ENCODE data around the gene TMEM171. TPM values are rescaled to one million over a fixed set of nuclear protein-coding genes. Genes with fewer than 3 reads are reported as not detected.

TMEM171 gene
- total RNA-seq, 1 donor from 2014 or later, result 0.45 TPM

- H3K9me3 ChIP-seq (ENCODE audit: insufficient read depth, low read depth, low read length), result no peaks in the 10 kb centered on the region
- Mint-ChIP-seq H3K36me3 (ENCODE audit: low read depth, unreplicated experiment) (peaks cover 2% of the 10 kb centered on the region), H3K4me1 (ENCODE audit: low read depth, unreplicated experiment) (no peaks in the 10 kb centered on the region), H3K4me3 (ENCODE audit: unreplicated experiment) (no peak overlapping the region), H3K9me3 (ENCODE audit: unreplicated experiment) (peaks cover 10% of the 10 kb centered on the region), H3K27me3 (ENCODE audit: low read depth, unreplicated experiment) (peaks cover 31% of the 10 kb centered on the region), H3K27ac (ENCODE audit: unreplicated experiment) (no peak overlapping the region)
- H3K79me2 ChIP-seq (ENCODE audit: insufficient read depth, low read length), result no peaks in the 10 kb centered on the region
- no peak overlapping the region for H3K27ac ChIP-seq (ENCODE audit: low read depth, low read length)
- H3K4me1 ChIP-seq (ENCODE audit: insufficient read depth, low read length), result no peaks in the 10 kb centered on the region
- H3K4me2 ChIP-seq (ENCODE audit: low read length), result no peak overlapping the region
- no peak overlapping the region for H2AFZ ChIP-seq (ENCODE audit: low read depth, low read length)
- DNase-seq (ENCODE audit: low read depth), result no peak
- H3K36me3 ChIP-seq (ENCODE audit: insufficient read depth, low read length), result no peaks in the 10 kb centered on the region
- TF ChIP-seq CTCF (IDR thresholded peaks at IDR 0.05; ENCODE audit: insufficient read depth, low read depth, low read length), result no peak
- no peak for TF ChIP-seq EZH2 (IDR thresholded peaks at IDR 0.05; ENCODE audit: insufficient read depth, low read length)
- no peak for FAIRE-seq
- no peaks in the 10 kb centered on the region for H3K27me3 ChIP-seq (ENCODE audit: insufficient read depth, low read length)
- no peaks in the 10 kb centered on the region for H4K20me1 ChIP-seq (ENCODE audit: insufficient read depth, low read length)
- H3K4me3 ChIP-seq (ENCODE audit: insufficient read depth, low read depth, low read length), result no peak overlapping the region
- H3K9ac ChIP-seq (ENCODE audit: low read length), result no peak overlapping the region
Observed at GRCh38 chr5:73174100-73174815, 53.9 kb downstream of the TMEM171 start.

GRCh38 chr5:73176250-73176649 is 55.9 kb downstream of the TMEM171 start:
- Histone ChIP-seq H3K27ac (ENCODE audit: low read depth, low read length) (no peak overlapping the region), H3K9ac (ENCODE audit: low read length) (no peak overlapping the region), H2AFZ (ENCODE audit: low read depth, low read length) (no peak overlapping the region), H3K9me3 (ENCODE audit: insufficient read depth, low read depth, low read length) (no peaks in the 10 kb centered on the region), H3K4me3 (ENCODE audit: insufficient read depth, low read depth, low read length) (no peak overlapping the region), H3K79me2 (ENCODE audit: insufficient read depth, low read length) (no peaks in the 10 kb centered on the region), H4K20me1 (ENCODE audit: insufficient read depth, low read length) (no peaks in the 10 kb centered on the region), H3K36me3 (ENCODE audit: insufficient read depth, low read length) (no peaks in the 10 kb centered on the region), H3K4me2 (ENCODE audit: low read length) (no peak overlapping the region), H3K4me1 (ENCODE audit: insufficient read depth, low read length) (peaks cover 6% of the 10 kb centered on the region), H3K27me3 (ENCODE audit: insufficient read depth, low read length) (no peaks in the 10 kb centered on the region)
- Mint-ChIP-seq H3K27me3 (ENCODE audit: low read depth, unreplicated experiment) (peaks cover 31% of the 10 kb centered on the region), H3K4me1 (ENCODE audit: low read depth, unreplicated experiment) (peaks cover 5% of the 10 kb centered on the region), H3K9me3 (ENCODE audit: unreplicated experiment) (peaks cover 5% of the 10 kb centered on the region), H3K4me3 (ENCODE audit: unreplicated experiment) (no peak overlapping the region), H3K27ac (ENCODE audit: unreplicated experiment) (no peak overlapping the region), H3K36me3 (ENCODE audit: low read depth, unreplicated experiment) (peaks cover 2% of the 10 kb centered on the region)
- FAIRE-seq (no peak), DNase-seq (ENCODE audit: low read depth) (no peak)
- no peak for TF ChIP-seq CTCF (IDR thresholded peaks at IDR 0.05; ENCODE audit: insufficient read depth, low read depth, low read length)

GRCh38 chr5:73178265-73178664 is 57.9 kb downstream of the TMEM171 start:
- DNase-seq (ENCODE audit: low read depth), result no peak

More at GRCh38 chr5:73178265-73178664, 57.9 kb downstream of the TMEM171 start:
- H3K9ac ChIP-seq (ENCODE audit: low read length), result no peak overlapping the region
- no peak for FAIRE-seq
- H3K36me3 ChIP-seq (ENCODE audit: insufficient read depth, low read length), result no peaks in the 10 kb centered on the region
- H3K4me1 Mint-ChIP-seq (ENCODE audit: low read depth, unreplicated experiment), result peaks cover 5% of the 10 kb centered on the region
- no peak overlapping the region for H3K27ac Mint-ChIP-seq (ENCODE audit: unreplicated experiment)
- no peak overlapping the region for H3K27ac ChIP-seq (ENCODE audit: low read depth, low read length)
- no peak overlapping the region for H3K4me3 Mint-ChIP-seq (ENCODE audit: unreplicated experiment)
- H3K27me3 ChIP-seq (ENCODE audit: insufficient read depth, low read length), result no peaks in the 10 kb centered on the region
- no peaks in the 10 kb centered on the region for H4K20me1 ChIP-seq (ENCODE audit: insufficient read depth, low read length)
- no peak overlapping the region for H2AFZ ChIP-seq (ENCODE audit: low read depth, low read length)
- no peaks in the 10 kb centered on the region for H3K9me3 ChIP-seq (ENCODE audit: insufficient read depth, low read depth, low read length)
- H3K27me3 Mint-ChIP-seq (ENCODE audit: low read depth, unreplicated experiment), result peaks cover 24% of the 10 kb centered on the region
- no peak for TF ChIP-seq EZH2 (IDR thresholded peaks at IDR 0.05; ENCODE audit: insufficient read depth, low read length)
- TF ChIP-seq CTCF (IDR thresholded peaks at IDR 0.05; ENCODE audit: insufficient read depth, low read depth, low read length), result no peak
- H3K4me1 ChIP-seq (ENCODE audit: insufficient read depth, low read length), result peaks cover 6% of the 10 kb centered on the region
- H3K4me3 ChIP-seq (ENCODE audit: insufficient read depth, low read depth, low read length), result no peak overlapping the region
- no peaks in the 10 kb centered on the region for H3K36me3 Mint-ChIP-seq (ENCODE audit: low read depth, unreplicated experiment)
- peaks cover 3% of the 10 kb centered on the region for H3K9me3 Mint-ChIP-seq (ENCODE audit: unreplicated experiment)
- no peak overlapping the region for H3K4me2 ChIP-seq (ENCODE audit: low read length)
- no peaks in the 10 kb centered on the region for H3K79me2 ChIP-seq (ENCODE audit: insufficient read depth, low read length)
